Skeletal muscle tissue (tissue), 4 donors: ENCODE measurements around the gene SMARCAL1. TPM values are rescaled to one million over a fixed set of nuclear protein-coding genes. Genes with fewer than 3 reads are reported as not detected.

Experiments used
- H3K27ac ChIP-seq: one replicate; pipeline ENCODE4 v1.7.0; 2013; ENCODE audit warnings: mild to moderate bottlenecking, low read depth, low read length, inconsistent platforms
- H3K27me3 ChIP-seq, 3 donors: one replicate each; pipeline ENCODE4 v1.7.0; 2013; ENCODE audit warnings: low read length in 3 of 3; ENCODE audit not compliant: control insufficient read depth in 3 of 3, insufficient read depth in 3 of 3
- H3K36me3 ChIP-seq, 3 donors: one replicate each; pipeline ENCODE4 v1.7.0; 2013; ENCODE audit warnings: low read length in 3 of 3; ENCODE audit not compliant: control insufficient read depth in 3 of 3, insufficient read depth in 3 of 3
- H3K4me1 ChIP-seq, 3 donors: one replicate each; pipeline ENCODE4 v1.7.0; 2013; ENCODE audit warnings: low read length in 3 of 3, mild to moderate bottlenecking in 3 of 3; ENCODE audit not compliant: control insufficient read depth in 3 of 3, insufficient read depth in 3 of 3
- H3K4me3 ChIP-seq, 3 donors: one replicate each; pipeline ENCODE4 v1.7.0; 2013; ENCODE audit warnings: low read length in 3 of 3
- H3K9ac ChIP-seq, 3 donors: one replicate each; pipeline ENCODE4 v1.7.0; 2013; ENCODE audit warnings: low read length in 3 of 3, mild to moderate bottlenecking in 3 of 3, moderate library complexity in 2 of 3, low read depth in 1 of 3
- H3K9me3 ChIP-seq, 3 donors: one replicate each; pipeline ENCODE4 v1.7.0; 2013; ENCODE audit warnings: low read length in 3 of 3; ENCODE audit not compliant: control insufficient read depth in 3 of 3
- total RNA-seq: library from RNA; depleted of rRNA; stranded (reverse); fragments of >200 nt; gene quantifications from one replicate; pipeline ENCODE4 v1.2.3, GENCODE V29; 2014
- donor health status: Osteomylitis.

Gene SMARCAL1
- total RNA-seq, 1 donor from 2014 or later, result 13.0 TPM

- no peak overlapping the region for H3K27ac ChIP-seq
- no peaks in the 10 kb centered on the region for H3K9me3 ChIP-seq
- H3K4me1 ChIP-seq, result peaks cover 0 to 5% (median 0%) of the 10 kb centered on the region in 3 donors
- H3K27me3 ChIP-seq, result no peaks in the 10 kb centered on the region
- H3K36me3 ChIP-seq, result no peaks in the 10 kb centered on the region
- no peak overlapping the region for H3K9ac ChIP-seq
- H3K4me3 ChIP-seq, result no peak overlapping the region
Observed at GRCh38 chr2:216522892-216523502, 110.7 kb downstream of the SMARCAL1 start.

GRCh38 chr2:216525972-216526371 is 113.7 kb downstream of the SMARCAL1 start:
- Histone ChIP-seq H3K4me3 (no peak overlapping the region), H3K9ac (no peak overlapping the region), H3K9me3 (no peaks in the 10 kb centered on the region), H3K27me3 (no peaks in the 10 kb centered on the region), H3K4me1 (peaks cover 0 to 5% (median 0%) of the 10 kb centered on the region in 3 donors), H3K27ac (no peak overlapping the region), H3K36me3 (no peaks in the 10 kb centered on the region)

DNA sequence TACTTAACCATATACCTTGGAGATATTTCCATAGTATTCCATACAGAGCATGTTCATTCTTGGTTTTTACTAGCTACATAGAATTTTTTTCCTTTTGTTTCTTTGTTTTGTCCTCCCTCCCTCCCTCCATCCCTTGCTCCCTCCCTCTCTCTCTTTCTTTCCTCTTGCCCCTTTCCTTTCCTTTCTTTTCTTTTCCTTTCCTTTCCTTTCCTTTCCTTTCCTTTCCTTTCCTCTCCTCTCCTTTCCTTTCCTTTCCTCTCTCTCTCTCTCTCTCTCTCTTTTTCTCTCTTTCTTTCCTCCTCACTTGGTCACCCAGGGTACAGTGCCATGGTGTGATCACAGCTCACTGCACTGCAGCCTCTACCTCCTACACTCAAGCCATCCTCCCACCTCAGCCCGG is 114.7 kb downstream of the SMARCAL1 start:
- Histone ChIP-seq H3K27me3 (no peaks in the 10 kb centered on the region), H3K9ac (no peak overlapping the region), H3K27ac (no peak overlapping the region), H3K36me3 (no peaks in the 10 kb centered on the region), H3K9me3 (no peaks in the 10 kb centered on the region), H3K4me1 (peaks cover 0 to 5% (median 0%) of the 10 kb centered on the region in 3 donors), H3K4me3 (no peak overlapping the region)

GRCh38 chr2:216527600-216527999 is 115.3 kb downstream of the SMARCAL1 start:
- no peaks in the 10 kb centered on the region for H3K27me3 ChIP-seq
- H3K9me3 ChIP-seq, result no peaks in the 10 kb centered on the region
- H3K27ac ChIP-seq, result no peak overlapping the region
- peaks cover 0 to 5% (median 0%) of the 10 kb centered on the region in 3 donors for H3K4me1 ChIP-seq
- H3K36me3 ChIP-seq, result no peaks in the 10 kb centered on the region
- H3K4me3 ChIP-seq, result no peak overlapping the region
- H3K9ac ChIP-seq, result no peak overlapping the region

GRCh38 chr2:216532562-216532961 is 120.3 kb downstream of the SMARCAL1 start:
- Histone ChIP-seq H3K9ac (no peak overlapping the region), H3K27ac (no peak overlapping the region), H3K36me3 (no peaks in the 10 kb centered on the region), H3K4me3 (no peak overlapping the region), H3K4me1 (peaks cover 18 to 27% (median 24%) of the 10 kb centered on the region in 3 donors), H3K27me3 (no peaks in the 10 kb centered on the region), H3K9me3 (no peaks in the 10 kb centered on the region)

Other genes starting within 250 kb of the SMARCAL1 start
- gene MARCHF4, start 40.0 kb upstream of the SMARCAL1 start, total RNA-seq, result not detected
- 7,363 TPM for gene RPL37A, start 86.4 kb downstream of the SMARCAL1 start, total RNA-seq
- gene IGFBP2, start 220.9 kb downstream of the SMARCAL1 start, total RNA-seq, result 99.7 TPM